ENCODE results near the gene SPRED2. TPM values are rescaled to one million over a fixed set of nuclear protein-coding genes. Genes with fewer than 3 reads are reported as not detected.

Gene SPRED2
- total and polyA plus RNA-seq, 7 experiments from 2014 or later: 0.34 to 7.9 (median 0.57) TPM

- Mint-ChIP-seq H3K36me3 (peaks cover 0 to 2% (median 0%) of the 10 kb centered on the region in 5 donors), H3K9me3 (peaks cover 0 to 1% (median 0%) of the 10 kb centered on the region in 11 donors), H3K4me3 (no peak overlapping the region), H3K4me1 (peaks cover 0 to 25% (median 21%) of the 10 kb centered on the region in 7 donors), H3K27ac (no peak overlapping the region), H3K27me3 (peaks cover 0 to 11% (median 5%) of the 10 kb centered on the region in 5 donors)
- H3K27ac ChIP-seq (ENCODE audit: low read depth, low read length): no peak overlapping the region
- CTCF ChIA-PET: no interaction called here
- H3K27me3 ChIP-seq (ENCODE audit: control insufficient read depth in 2 of 2, insufficient read depth in 2 of 2, low read length in 2 of 2): no peaks in the 10 kb centered on the region
- H3K36me3 ChIP-seq (ENCODE audit: control insufficient read depth in 2 of 3, insufficient read depth in 3 of 3, low read length in 3 of 3): no peaks in the 10 kb centered on the region
- no peaks in the 10 kb centered on the region for H3K9me3 ChIP-seq (ENCODE audit: control insufficient read depth in 2 of 3, low read length in 3 of 3)
- POLR2A ChIA-PET: no interaction called here
- no peak overlapping the region for H3K4me3 ChIP-seq (ENCODE audit: low read length)
- H3K4me1 ChIP-seq (ENCODE audit: control insufficient read depth in 2 of 2, insufficient read depth in 2 of 2, low read length in 2 of 2): peaks cover 0 to 3% of the 10 kb centered on the region in 2 donors
- intact Hi-C loops (cut with micrococcal nuclease): no loop called here
- ATAC-seq: no peak
- no peak for DNase-seq
Observed at GRCh38 chr2:65411056-65411795, 21.2 kb downstream of the SPRED2 start.

GRCh38 chr2:65409045-65409444 lies 23.4 kb downstream of the SPRED2 start:
- DNase-seq: no peak
- Histone ChIP-seq H3K27ac (ENCODE audit: low read depth, low read length) (no peak overlapping the region), H3K9me3 (ENCODE audit: control insufficient read depth in 2 of 3, low read length in 3 of 3) (no peaks in the 10 kb centered on the region), H3K4me3 (ENCODE audit: low read length) (no peak overlapping the region), H3K36me3 (ENCODE audit: control insufficient read depth in 2 of 3, insufficient read depth in 3 of 3, low read length in 3 of 3) (no peaks in the 10 kb centered on the region), H3K4me1 (ENCODE audit: control insufficient read depth in 2 of 2, insufficient read depth in 2 of 2, low read length in 2 of 2) (peaks cover 0 to 3% of the 10 kb centered on the region in 2 donors), H3K27me3 (ENCODE audit: control insufficient read depth in 2 of 2, insufficient read depth in 2 of 2, low read length in 2 of 2) (no peaks in the 10 kb centered on the region)
- Mint-ChIP-seq H3K9me3 (no peaks in the 10 kb centered on the region), H3K4me1 (peaks cover 0 to 27% (median 23%) of the 10 kb centered on the region in 7 donors), H3K27ac (no peak overlapping the region), H3K27me3 (peaks cover 6 to 19% (median 11%) of the 10 kb centered on the region in 5 donors), H3K4me3 (no peak overlapping the region), H3K36me3 (peaks cover 0 to 2% (median 0%) of the 10 kb centered on the region in 5 donors)
- intact Hi-C loops (cut with micrococcal nuclease): no loop called here
- no peak for ATAC-seq
- CTCF ChIA-PET: interaction anchor here (0.5 kb wide), 1 partner anchor 9 kb away, joined by 3 read pairs; no protein-coding TSS in a partner anchor
- POLR2A ChIA-PET: no interaction called here

DNA sequence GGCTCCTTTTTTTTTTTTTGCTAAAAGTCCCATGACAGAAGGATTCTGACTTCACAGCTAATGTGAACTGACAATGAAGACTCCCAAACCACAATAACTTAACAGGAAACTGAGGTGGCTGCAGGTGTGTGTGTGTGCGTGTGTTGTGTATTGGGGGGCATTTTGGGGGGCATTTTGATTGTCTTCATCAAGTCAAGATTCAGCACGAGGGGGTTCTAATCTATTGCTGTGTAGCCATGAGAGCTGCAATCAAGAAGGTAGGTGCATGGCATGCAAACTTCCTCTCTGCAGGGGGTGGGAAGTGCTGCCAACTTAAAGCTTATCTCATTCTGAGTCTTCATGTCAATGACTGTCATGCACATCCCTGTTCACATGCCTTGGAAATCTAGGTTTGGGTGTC lies 25.2 kb downstream of the SPRED2 start:
- peaks cover 0 to 3% of the 10 kb centered on the region in 2 donors for H3K4me1 ChIP-seq (ENCODE audit: control insufficient read depth in 2 of 2, insufficient read depth in 2 of 2, low read length in 2 of 2)
- ChIA-PET CTCF (no interaction called here), POLR2A (no interaction called here)
- Mint-ChIP-seq H3K4me3 (peak overlapping the region in 3 of 10 donors; percentile 4 to 48 (median 24)), H3K9me3 (no peaks in the 10 kb centered on the region), H3K36me3 (no peaks in the 10 kb centered on the region), H3K27ac (peak overlapping the region in 1 of 9 donors; percentile 14), H3K4me1 (peaks cover 0 to 27% (median 23%) of the 10 kb centered on the region in 7 donors), H3K27me3 (peaks cover 6 to 19% (median 10%) of the 10 kb centered on the region in 5 donors)
- H3K36me3 ChIP-seq (ENCODE audit: control insufficient read depth in 2 of 3, insufficient read depth in 3 of 3, low read length in 3 of 3): no peaks in the 10 kb centered on the region
- H3K9me3 ChIP-seq (ENCODE audit: control insufficient read depth in 2 of 3, low read length in 3 of 3): no peaks in the 10 kb centered on the region
- no peak overlapping the region for H3K4me3 ChIP-seq (ENCODE audit: low read length)
- no peaks in the 10 kb centered on the region for H3K27me3 ChIP-seq (ENCODE audit: control insufficient read depth in 2 of 2, insufficient read depth in 2 of 2, low read length in 2 of 2)
- ATAC-seq: no peak
- intact Hi-C loops (cut with micrococcal nuclease): no loop called here
- no peak for DNase-seq
- H3K27ac ChIP-seq (ENCODE audit: low read depth, low read length): no peak overlapping the region

GRCh38 chr2:65404988-65405697 lies 27.3 kb downstream of the SPRED2 start:
- POLR2A ChIA-PET: interaction anchor here (0.6 kb wide), 2 partner anchors 13 to 165 kb away, joined by 3 read pairs; no protein-coding TSS in a partner anchor
- no peaks in the 10 kb centered on the region for H3K36me3 Mint-ChIP-seq

GRCh38 chr2:65403529-65403915 lies 28.9 kb downstream of the SPRED2 start:
- intact Hi-C loops (cut with micrococcal nuclease): no loop called here
- ChIA-PET CTCF (no interaction called here), POLR2A (no interaction called here)
- Mint-ChIP-seq H3K4me1 (peaks cover 0 to 27% (median 23%) of the 10 kb centered on the region in 7 donors), H3K9me3 (peaks cover 0 to 3% (median 0%) of the 10 kb centered on the region in 11 donors), H3K36me3 (peaks cover 0 to 3% (median 0%) of the 10 kb centered on the region in 5 donors), H3K27ac (no peak overlapping the region), H3K4me3 (no peak overlapping the region), H3K27me3 (peaks cover 6 to 19% (median 8%) of the 10 kb centered on the region in 5 donors)
- no peaks in the 10 kb centered on the region for H3K27me3 ChIP-seq (ENCODE audit: control insufficient read depth in 2 of 2, insufficient read depth in 2 of 2, low read length in 2 of 2)
- H3K27ac ChIP-seq (ENCODE audit: low read depth, low read length): no peak overlapping the region
- no peaks in the 10 kb centered on the region for H3K36me3 ChIP-seq (ENCODE audit: control insufficient read depth in 2 of 3, insufficient read depth in 3 of 3, low read length in 3 of 3)
- DNase-seq: no peak
- peaks cover 0 to 3% of the 10 kb centered on the region in 2 donors for H3K4me1 ChIP-seq (ENCODE audit: control insufficient read depth in 2 of 2, insufficient read depth in 2 of 2, low read length in 2 of 2)
- ATAC-seq: no peak
- no peak overlapping the region for H3K4me3 ChIP-seq (ENCODE audit: low read length)
- H3K9me3 ChIP-seq (ENCODE audit: control insufficient read depth in 2 of 3, low read length in 3 of 3): no peaks in the 10 kb centered on the region

More at GRCh38 chr2:65404988-65405697, 27.3 kb downstream of the SPRED2 start:
- Histone ChIP-seq H3K27ac (ENCODE audit: low read depth, low read length) (no peak overlapping the region), H3K27me3 (ENCODE audit: control insufficient read depth in 2 of 2, insufficient read depth in 2 of 2, low read length in 2 of 2) (no peaks in the 10 kb centered on the region), H3K4me1 (ENCODE audit: control insufficient read depth in 2 of 2, insufficient read depth in 2 of 2, low read length in 2 of 2) (peaks cover 0 to 3% of the 10 kb centered on the region in 2 donors), H3K4me3 (ENCODE audit: low read length) (no peak overlapping the region), H3K9me3 (ENCODE audit: control insufficient read depth in 2 of 3, low read length in 3 of 3) (no peaks in the 10 kb centered on the region), H3K36me3 (ENCODE audit: control insufficient read depth in 2 of 3, insufficient read depth in 3 of 3, low read length in 3 of 3) (no peaks in the 10 kb centered on the region)
- Mint-ChIP-seq H3K4me3 (no peak overlapping the region), H3K4me1 (peaks cover 0 to 27% (median 23%) of the 10 kb centered on the region in 7 donors), H3K9me3 (no peaks in the 10 kb centered on the region), H3K27me3 (peaks cover 6 to 19% (median 12%) of the 10 kb centered on the region in 5 donors), H3K27ac (no peak overlapping the region)
- CTCF ChIA-PET: no interaction called here
- ATAC-seq (no peak), DNase-seq (no peak)
- intact Hi-C loops (cut with micrococcal nuclease): no loop called here

GRCh38 chr2:65402780-65403528 lies 29.4 kb downstream of the SPRED2 start:
- no peak for ATAC-seq

More at GRCh38 chr2:65402780-65403528, 29.4 kb downstream of the SPRED2 start:
- Histone ChIP-seq H3K36me3 (ENCODE audit: control insufficient read depth in 2 of 3, insufficient read depth in 3 of 3, low read length in 3 of 3) (no peaks in the 10 kb centered on the region), H3K27ac (ENCODE audit: low read depth, low read length) (no peak overlapping the region), H3K4me3 (ENCODE audit: low read length) (no peak overlapping the region), H3K4me1 (ENCODE audit: control insufficient read depth in 2 of 2, insufficient read depth in 2 of 2, low read length in 2 of 2) (peaks cover 0 to 3% of the 10 kb centered on the region in 2 donors), H3K9me3 (ENCODE audit: control insufficient read depth in 2 of 3, low read length in 3 of 3) (no peaks in the 10 kb centered on the region), H3K27me3 (ENCODE audit: control insufficient read depth in 2 of 2, insufficient read depth in 2 of 2, low read length in 2 of 2) (no peaks in the 10 kb centered on the region)
- CTCF ChIA-PET: no interaction called here
- no peak overlapping the region for H3K4me3 Mint-ChIP-seq
- H3K36me3 Mint-ChIP-seq: peaks cover 0 to 7% (median 0%) of the 10 kb centered on the region in 5 donors
- intact Hi-C loops (cut with micrococcal nuclease): no loop called here
- peaks cover 5 to 16% (median 7%) of the 10 kb centered on the region in 5 donors for H3K27me3 Mint-ChIP-seq
- POLR2A ChIA-PET: no interaction called here
- H3K4me1 Mint-ChIP-seq: peaks cover 0 to 29% (median 20%) of the 10 kb centered on the region in 7 donors
- H3K27ac Mint-ChIP-seq: no peak overlapping the region
- DNase-seq: no peak
- peaks cover 0 to 3% (median 0%) of the 10 kb centered on the region in 11 donors for H3K9me3 Mint-ChIP-seq

Data from naive thymus-derived CD4-positive, alpha-beta T cell (primary cell).